NCI-H2081 (cell line): Measurements from ENCODE around the gene LAMB4.

Source experiments
- DNase-seq, 2 experiments: peaks; one replicate each; lab custom pipeline; 2025; lab: John Stamatoyannopoulos, UW

Gene LAMB4

DNA sequence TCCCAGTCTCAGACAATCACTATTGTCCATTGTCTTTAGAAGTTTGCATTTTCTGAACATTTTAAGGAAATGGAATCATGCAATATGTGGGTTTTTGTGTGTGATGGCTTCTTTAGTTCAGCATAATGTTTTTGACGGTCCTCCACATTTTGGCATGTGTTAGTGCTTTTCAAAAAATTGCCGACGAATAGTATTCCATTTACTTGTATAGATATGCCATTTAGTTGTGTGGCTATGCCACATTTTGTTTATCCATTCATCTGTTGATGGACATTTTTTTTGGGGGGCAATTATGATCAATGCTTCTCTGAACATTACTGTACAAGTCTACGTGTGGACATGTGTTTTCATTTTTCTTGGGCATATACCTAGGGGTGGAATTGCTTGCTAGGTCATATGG lies 12.0 kb upstream of the LAMB4 start:
- no peak for DNase-seq

DNA sequence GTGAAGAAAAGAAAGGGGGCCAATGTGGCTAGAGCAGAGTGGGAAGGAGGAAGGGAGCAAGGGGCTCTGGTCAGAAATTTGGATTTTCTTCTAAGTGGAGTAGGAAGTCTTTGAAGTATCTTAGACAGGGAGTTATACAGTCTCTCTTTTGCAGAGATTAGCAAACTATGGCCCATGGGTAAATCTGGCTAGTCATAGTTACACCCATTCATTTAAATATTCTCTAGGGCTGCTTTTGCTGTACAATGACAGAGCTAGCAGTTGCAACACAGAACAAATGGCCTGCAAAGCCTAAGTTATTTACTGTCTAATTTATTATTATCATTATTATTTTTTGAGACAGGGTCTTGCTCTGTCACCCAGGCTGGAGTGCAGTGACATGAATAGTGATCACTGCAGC lies 10.5 kb upstream of the LAMB4 start:
- DNase-seq: no peak

DNA sequence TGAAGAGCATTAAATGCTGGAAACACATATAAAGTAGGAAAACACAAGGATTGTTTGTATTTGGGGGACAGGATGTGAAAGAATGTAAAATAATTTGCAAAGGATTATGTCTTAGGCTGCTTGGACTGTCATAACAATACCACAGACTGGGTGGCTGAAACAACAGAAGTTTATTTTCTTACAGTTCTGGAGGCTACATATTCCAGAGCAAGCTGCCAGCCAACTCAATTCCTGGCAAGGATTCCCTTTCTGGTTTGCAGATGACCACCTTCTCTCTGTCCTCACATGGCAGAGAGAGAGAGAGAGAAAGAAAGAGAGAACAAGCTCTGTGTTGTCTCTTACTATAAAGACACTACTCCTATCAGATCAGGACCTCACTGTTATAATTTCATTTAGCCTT lies 8.8 kb upstream of the LAMB4 start:
- no peak for DNase-seq

DNA sequence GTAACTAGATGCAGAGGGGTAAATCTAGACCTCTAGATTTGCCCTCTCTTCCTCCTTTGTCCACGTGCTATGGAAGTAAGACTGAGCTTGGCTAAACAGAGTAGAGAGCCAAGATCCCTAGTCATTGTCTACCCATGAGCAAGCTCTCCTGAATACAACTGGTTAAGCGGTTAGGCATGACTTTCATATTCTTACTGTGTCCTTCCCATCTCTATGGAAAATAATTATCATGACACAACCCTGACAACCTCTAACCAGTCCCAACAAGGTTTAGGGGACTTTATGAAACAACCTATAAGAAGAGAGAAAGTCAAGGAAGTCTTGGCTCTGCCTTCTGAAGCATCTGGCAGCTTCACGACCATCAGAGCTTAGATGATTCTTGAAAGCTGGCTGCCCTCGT lies 7.8 kb upstream of the LAMB4 start:
- DNase-seq: no peak

DNA sequence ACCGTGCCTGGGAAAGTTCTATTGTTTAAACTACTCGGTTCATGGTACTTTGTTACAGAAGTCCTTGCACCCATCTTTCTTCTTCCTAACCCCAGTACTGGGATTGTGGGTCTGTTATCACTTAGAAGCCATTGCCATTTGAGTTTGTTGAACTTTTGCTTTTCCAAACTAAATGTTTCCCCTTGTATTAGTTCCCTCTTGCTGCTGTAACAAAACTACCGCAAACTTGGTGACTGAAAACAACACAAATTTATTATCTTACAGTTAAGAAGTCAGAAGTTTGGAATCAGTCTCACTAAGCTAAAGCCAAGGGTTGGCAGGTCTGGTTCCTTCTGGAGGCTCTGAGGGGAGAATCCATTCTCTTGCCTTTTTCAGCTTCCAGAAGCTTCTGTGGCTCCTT lies 6.9 kb upstream of the LAMB4 start:
- no peak for DNase-seq

DNA sequence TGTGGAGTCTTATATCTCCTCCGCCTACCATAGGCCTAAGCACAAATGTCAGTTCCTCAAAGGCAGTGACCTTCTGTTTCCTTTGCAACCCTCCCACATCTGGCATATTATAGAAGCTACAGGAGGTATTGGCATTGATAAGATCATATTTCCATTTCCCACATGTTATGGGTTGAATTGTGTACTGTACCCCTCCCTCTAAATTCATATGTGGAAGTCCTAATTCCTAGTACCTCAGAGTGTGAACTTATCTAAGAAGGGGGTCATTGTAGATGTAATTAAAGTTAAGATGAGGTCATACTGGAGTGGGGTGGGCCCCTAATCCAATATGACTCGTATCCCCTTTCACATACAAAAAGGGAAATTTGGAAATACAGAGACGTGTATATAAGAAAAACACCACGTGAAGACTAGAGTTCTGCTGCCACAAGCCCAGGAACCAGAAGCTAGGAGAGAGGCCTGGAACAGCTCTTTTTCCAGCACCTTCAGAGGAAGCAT lies 6.1 kb upstream of the LAMB4 start:
- DNase-seq: no peak

DNA sequence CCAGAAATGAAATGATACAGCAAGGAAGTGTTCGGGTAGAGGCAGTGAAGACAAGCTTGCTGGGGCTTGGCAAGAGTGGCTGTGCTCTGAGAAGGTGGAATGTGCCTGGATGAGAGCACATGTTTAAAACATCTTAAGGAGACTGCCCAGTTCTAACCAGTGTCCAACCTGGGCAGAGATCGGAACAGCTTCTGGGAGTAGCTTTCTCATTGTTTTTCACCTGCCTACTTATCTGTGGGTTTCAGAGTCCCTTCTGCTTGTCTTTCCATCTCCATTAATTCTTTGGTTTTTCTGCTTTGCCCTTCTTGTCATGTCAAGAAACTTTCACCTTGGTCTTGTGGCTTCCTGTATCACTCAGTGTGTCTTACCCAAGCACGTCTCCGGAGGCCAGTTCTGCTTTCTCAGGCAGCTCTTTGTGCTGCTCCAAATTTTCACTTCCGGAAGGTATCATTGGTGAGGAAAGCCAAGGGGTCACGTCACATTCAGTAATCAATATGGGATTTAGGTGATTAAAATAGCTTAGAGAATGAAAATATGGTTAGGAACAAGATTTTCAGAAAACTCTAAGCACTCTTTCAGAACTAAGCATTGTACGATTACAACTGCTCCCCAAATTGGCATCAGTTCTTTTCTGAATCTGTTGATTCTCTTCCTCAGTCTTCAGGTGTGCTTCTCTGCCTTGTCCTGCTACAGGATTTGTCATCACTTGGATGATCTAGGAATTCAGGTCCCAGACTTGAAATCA lies 5.5 kb upstream of the LAMB4 start:
- DNase-seq: no peak

DNA sequence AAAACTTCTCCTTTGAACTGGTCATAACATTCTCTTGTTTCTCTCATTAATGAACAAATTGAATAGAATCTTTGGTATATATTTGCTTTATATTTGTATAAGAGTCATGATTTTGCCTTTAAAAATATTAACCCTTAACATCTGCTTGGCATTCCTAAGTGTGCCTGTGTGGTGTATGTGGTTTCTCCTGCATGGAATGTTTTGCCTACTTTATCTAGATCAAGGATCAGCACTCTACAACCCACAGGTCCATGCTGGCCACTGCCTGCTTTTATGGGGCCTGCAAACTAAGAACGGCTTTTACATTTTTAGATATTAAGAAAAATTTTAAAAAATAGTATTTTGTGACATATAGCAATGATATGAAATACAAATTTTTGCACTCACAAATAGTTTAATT lies 4.3 kb upstream of the LAMB4 start:
- DNase-seq: no peak

DNA sequence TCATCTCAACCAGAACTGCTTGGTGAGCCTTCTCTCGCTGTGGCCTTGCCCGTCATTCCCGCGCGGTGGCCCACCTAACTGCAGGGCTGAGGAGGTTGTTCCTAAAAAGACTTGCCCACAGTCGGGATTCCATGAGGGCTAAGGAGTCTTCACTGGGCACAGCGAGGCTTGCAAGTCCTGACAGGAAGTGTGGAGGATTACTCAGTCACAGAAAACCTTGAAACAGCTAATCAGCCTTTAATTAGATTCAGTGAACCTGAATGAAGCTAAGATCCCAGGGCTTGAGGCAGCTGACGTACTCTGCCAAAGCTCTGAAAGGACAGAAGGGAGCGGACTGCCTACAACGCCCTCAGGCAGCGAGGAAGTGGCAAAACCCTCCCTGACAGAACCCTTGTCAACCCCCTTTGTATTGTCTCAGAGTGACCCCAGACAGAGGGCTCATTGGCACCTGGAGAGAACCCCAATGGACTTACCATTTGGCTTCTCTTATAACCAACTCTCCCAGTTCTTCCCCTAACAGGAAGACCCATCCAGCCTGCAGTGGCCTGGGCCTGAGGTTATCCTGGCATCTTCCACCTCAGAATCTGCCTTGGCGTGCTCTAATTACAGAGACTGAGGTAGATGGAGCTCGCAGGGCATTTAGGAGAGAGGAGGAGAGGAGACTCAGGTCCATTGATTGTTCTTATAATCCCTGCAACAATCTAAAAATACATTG lies 2.5 kb upstream of the LAMB4 start:
- no peak for DNase-seq

DNA sequence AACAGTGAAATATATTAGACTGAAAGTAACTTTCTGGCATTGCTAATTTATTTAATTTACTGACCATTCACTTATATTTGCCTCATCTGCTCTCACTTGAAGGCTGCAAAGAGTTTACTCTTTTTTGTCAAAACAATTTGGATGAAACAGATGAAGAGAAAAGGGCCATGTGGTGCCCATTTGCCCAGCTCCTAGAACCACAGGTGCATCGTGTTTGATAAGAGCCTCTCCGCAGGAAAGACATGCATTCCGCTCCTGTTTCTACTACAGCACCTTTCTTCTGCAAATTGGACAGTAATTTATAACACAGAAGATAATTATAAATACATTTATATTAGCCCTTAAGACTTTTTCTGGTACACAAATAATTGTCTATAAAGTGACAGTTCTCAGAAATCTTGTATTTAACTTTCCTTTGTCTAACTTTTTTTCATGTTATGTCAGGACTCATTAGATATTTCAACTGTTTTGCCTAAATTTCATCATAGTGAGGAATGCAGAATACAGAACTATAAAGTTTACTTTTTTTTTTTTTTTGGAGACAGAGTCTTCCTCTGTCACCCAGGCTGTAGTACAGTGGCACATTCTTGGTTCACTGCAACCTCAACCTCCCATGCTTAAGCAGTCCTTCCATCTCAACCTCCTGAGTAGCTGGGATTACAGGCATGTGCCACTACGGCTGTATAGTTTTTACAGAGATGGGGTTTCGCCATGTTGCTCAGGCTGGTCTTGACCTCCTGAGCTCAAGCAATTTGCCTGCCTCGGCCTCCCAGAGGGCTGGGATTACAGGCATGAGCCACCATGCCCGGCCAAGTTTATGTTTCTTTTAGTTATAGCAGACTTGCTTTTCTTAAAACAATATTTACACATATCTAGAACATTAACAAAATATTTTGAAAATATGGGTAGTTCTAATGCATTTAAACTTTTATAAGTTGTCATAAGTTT lies 869 bp downstream of the LAMB4 start:
- DNase-seq: no peak

DNA sequence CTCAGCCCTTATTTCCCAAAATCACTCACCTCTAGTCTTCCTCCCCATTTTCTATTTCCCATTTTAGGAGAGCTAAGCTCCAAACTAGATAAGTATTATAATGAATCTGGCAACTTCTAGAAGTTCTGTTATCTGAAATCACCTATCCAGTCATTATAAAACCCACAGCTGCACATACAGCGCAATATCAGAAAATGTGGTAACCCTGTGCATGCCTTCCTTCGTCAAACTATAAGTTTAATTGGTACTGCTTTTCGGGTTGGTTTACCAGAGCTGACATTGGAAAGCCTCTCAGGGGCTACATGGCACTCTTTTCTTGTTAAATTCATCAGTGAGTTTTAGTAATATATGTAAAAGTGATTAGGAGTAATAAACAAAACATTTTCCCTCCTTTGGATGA lies 1.6 kb downstream of the LAMB4 start:
- no peak for DNase-seq

DNA sequence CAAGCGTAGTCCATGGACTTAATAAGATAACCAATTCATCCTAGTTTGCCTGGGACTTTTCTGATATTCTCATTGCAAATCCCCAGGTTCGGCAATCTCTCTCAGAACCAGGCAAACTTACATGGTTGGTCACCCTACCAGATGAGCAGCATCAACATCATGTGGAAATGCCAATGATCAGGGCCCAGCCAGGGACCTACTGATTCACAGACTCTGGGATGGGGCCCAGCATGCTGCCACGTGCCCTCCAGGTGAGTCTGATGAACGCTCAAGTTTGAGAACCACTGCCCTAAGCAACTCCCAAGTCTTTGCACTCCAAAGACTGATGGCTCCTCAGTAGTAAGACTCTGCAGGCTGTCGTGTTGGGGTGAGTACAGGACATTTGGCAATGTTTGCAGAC lies 2.7 kb downstream of the LAMB4 start:
- DNase-seq: no peak

DNA sequence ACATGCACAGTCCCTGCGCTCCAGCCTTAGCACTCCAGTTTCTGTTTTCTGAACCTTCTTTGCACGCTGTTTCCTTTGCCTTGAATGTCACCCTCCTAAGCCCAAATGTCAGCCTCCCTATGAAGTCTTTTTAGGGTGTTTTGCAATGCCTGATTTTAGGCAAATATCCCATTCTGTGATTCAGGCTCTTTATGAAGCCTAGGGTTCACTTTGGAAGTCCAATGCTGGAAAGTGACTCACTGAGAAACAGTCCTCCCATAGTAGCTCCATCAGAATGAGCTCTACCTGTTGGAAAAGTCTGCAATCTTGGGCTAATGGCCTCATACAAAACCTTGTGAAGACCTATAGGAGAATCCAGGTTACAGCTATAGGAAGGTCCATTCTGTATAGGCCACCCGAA lies 5.3 kb downstream of the LAMB4 start:
- DNase-seq: no peak

DNA sequence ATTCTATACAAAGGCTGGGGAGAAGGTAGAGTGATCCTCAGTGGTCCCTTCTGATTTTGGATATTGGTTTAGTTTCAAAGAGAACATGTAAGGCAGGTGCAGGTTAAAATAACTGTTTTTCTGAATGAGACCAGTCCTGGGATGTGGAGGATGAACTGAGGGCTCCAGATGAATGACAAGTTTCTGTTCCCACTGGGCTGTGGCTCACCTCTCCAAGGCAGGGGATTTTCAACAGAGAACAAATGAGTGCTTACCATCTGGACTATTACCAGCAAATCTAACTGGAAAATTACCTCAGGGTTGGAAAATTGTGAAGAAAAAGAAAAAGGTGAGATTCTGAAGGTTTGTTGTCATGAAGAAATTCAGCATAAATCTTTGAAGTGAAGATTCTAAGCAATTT lies 8.0 kb downstream of the LAMB4 start:
- DNase-seq: no peak

DNA sequence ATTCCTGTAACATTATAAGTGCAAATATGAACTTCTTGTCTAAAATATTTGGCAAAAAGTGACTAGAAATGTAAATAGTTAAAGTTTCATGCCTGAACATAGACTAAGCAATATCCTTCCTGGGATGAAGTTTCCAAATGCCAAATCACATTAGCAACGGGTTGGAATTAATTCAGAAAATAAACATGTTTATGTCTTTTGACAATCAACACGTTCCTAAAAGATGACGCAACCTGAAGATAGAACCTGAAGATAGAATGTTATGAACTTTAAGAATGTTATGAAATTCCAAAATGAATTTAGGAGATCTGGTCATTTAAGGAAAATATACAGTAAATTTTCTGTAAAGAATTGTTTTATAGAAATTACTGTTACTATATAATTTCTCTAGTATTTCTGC lies 9.2 kb downstream of the LAMB4 start:
- DNase-seq: no peak

DNA sequence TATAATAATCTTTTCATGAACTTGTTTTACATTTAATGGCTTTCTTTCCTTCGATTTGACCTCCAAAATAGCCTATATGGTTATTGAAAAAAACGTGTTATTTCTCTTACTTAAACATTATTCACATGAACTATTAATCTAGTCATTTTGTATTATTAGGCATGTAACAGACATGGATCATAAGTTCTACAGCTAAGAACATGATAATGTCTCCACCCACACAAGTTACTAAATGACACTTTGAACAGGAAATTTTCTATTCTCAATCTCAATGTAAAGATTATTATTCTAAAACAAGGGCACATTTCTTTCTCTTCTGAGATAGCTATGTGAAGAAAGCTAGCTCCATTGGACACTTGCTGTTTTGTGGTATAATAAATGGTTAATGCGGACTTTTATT lies 10.0 kb downstream of the LAMB4 start:
- no peak for DNase-seq

DNA sequence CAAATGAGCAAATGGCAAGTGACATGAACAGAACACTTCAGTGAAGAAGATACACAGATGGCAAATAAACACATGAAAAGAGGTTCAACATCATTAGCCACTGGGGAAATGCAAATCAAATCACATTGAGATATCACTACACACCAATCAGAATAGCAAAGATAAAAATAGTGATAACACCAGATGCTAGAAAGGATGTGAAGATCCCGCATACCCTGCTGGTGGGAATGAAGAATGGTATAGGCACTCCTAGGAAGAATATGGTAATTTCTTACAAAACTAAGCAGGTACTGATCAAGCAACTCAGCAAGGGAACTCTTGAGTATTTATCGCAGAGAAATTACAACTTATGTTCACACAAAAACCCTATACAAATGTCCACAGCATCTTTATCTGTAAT lies 11.2 kb downstream of the LAMB4 start:
- no peak for DNase-seq

DNA sequence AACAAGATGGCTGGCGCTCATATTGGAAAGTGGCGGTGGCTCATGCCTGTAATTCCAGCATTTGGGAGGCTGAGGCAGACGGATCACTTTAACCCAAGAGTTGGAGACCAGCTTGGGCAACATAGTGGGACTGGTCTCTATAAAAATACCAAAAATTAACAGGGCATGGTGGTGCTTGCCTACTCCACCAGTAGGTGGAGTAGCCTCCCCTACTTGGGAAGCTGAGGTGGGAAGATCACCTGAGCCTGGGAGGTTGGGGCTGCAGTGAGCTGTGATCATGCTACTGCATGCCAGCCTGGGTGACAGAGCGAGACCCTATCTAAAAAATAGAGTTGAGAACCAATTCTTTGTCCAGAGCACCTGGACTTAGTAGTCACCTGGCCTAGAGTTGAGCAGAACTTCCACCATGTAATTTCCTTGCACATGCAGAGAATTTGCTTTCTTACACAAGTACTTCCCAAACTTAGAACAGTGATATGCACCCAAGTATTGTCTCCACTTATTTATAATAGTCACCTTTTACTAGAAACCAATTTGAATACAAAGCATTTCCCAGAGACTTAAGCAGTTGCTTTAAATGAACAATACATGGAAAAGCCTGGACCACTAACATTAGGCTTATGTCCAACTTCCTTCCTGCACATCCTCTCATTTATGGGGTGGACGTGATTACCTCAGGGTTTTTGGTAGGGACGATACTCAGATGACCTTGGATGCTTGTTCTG lies 15.9 kb downstream of the LAMB4 start:
- peak; percentile 27 to 63 for DNase-seq

DNA sequence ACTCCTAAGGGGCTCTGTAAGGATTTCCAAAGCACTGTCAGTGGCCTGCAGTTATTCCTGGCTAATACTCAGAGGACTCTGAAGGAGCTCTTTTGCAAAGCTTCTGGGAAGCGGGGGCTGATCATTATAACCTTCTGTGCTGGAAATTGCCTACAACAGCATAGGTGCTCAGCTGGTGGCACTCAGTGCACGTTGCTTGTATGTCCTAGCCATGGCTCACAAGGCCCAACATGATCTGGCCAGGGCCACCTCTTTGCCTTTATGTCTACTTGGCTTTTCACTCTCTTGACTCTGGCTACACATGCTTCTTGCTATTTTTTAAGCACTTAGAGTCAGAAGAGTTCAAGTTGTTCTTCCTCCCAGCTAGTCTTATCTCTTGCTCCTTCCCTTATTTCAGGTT lies 17.5 kb downstream of the LAMB4 start:
- no peak for DNase-seq

DNA sequence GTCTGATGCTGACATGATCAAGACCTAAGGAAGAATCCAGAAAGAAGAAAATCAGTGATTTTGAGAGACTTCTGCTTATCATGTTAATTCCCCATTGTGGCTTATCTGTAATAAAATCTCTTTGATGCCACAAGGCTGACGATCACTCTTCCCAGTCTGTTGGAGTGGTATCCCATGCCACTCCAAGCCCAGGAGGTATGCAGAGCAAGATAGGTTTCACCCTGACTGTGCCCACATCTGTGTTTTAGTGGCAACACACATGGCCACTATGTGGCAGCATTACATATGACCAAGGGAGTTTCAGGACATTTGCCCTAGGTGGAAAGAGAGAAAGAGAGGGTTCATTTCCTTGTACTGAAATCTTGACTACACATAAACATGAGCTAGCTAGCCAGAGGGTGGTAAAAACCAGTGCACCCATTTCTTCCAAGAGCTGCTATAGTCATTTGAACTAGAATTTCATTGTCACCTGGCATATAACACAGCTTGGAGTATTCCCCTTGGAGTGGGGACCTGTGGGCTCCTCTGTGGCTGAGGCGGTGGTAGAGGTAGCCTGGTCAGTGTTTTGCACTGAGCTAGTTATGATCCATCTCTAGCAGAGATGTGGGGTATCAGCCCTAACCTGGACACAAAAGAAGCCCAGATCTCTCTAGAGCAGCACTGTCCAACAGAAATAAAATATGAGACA lies 20.8 kb downstream of the LAMB4 start:
- peak in 1 of 2 experiments; percentile 31 for DNase-seq

DNA sequence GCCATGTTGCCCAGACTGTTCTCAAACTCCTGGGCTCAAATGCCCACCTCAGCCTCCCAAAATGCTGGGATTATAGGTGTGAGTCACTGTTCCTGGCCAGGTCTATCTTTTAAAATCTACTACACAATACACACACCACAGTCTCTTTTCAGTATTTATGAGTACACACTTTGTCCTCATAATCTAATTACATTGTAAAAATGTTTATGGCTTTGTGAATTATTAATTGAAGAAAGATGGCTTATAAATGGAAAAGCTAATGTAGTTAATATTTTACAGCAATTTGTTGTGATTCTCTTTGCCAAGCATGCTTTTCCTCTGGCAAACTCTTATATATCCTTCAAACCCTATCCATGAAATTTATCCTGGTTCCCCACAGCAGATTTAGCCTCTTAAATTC lies 22.0 kb downstream of the LAMB4 start:
- DNase-seq: no peak
